ENCODE measurements around the gene FIGNL1.

DNA sequence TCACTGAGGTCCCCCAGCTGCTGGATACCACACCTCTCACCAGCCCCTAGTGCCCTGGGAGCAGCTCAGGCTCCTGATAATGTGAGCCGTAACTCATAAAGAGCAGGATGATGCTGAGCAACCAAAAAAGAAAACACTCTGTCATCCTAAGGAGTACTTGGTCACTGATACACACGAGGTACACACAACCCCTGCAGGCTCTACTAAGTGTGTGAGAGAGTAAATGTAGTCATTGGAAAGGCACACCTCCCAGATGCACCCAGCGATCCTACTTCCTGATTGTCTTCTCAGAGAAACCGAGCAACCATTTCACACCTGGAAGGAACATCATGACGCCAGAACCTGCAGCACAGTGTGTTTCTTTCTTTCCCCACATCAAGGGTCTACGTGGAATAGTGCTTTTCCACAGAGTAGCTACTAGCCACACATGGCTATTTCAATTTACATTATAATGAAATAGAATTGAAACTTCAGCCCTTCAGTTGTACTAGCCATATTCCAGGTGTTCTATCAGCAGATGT lies 34.2 kb downstream of the FIGNL1 start:
- TF ChIP-seq, protein P1, sequence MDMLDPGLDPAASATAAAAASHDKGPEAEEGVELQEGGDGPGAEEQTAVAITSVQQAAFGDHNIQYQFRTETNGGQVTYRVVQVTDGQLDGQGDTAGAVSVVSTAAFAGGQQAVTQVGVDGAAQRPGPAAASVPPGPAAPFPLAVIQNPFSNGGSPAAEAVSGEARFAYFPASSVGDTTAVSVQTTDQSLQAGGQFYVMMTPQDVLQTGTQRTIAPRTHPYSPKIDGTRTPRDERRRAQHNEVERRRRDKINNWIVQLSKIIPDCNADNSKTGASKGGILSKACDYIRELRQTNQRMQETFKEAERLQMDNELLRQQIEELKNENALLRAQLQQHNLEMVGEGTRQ (IDR thresholded peaks at IDR 0.05; ENCODE audit: low read depth, low read length), result no peak
- TF ChIP-seq, protein P2, sequence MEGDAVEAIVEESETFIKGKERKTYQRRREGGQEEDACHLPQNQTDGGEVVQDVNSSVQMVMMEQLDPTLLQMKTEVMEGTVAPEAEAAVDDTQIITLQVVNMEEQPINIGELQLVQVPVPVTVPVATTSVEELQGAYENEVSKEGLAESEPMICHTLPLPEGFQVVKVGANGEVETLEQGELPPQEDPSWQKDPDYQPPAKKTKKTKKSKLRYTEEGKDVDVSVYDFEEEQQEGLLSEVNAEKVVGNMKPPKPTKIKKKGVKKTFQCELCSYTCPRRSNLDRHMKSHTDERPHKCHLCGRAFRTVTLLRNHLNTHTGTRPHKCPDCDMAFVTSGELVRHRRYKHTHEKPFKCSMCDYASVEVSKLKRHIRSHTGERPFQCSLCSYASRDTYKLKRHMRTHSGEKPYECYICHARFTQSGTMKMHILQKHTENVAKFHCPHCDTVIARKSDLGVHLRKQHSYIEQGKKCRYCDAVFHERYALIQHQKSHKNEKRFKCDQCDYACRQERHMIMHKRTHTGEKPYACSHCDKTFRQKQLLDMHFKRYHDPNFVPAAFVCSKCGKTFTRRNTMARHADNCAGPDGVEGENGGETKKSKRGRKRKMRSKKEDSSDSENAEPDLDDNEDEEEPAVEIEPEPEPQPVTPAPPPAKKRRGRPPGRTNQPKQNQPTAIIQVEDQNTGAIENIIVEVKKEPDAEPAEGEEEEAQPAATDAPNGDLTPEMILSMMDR (conservative IDR thresholded peaks at IDR 0.05; ENCODE audit: low read depth, low read length), result no peak
- TF ChIP-seq POLR2A (IDR thresholded peaks at IDR 0.05; ENCODE audit: low read depth, low read length) (no peak), MAZ (IDR thresholded peaks at IDR 0.05; ENCODE audit: borderline replicate concordance, low read depth, low read length) (no peak), MAFK (IDR thresholded peaks at IDR 0.05; ENCODE audit: low read depth, low read length) (no peak), BHLHE40 (IDR thresholded peaks at IDR 0.05; ENCODE audit: low read depth, low read length) (no peak), CEBPB (IDR thresholded peaks at IDR 0.05; ENCODE audit: low read depth, low read length) (no peak)
